ENCODE data around the gene UBE2S.

The UBE2S gene

GRCh38 chr19:55362174-55362989, 45.2 kb downstream of the UBE2S start:
- Histone ChIP-seq H3K4me1 (ENCODE audit: control insufficient read depth, insufficient read depth, low read length) (no peaks in the 10 kb centered on the region), H3K36me3 (ENCODE audit: control insufficient read depth in 2 of 2, insufficient read depth in 1 of 2, low read length in 2 of 2) (no peaks in the 10 kb centered on the region), H3K27ac (ENCODE audit: extremely low read depth, low read depth, low read length) (no peak overlapping the region), H3K9me3 (ENCODE audit: control insufficient read depth, insufficient read depth, low read depth, low read length) (no peaks in the 10 kb centered on the region), H3K4me3 (ENCODE audit: low read depth, low read length) (no peak overlapping the region)
- ChIA-PET CTCF (interaction anchor here (0.7 to 1.1 kb wide), 2 partner anchors 12 to 60 kb away, joined by 3 read pairs; no protein-coding TSS in a partner anchor), POLR2A (interaction anchor here (0.6 to 1.6 kb wide), 4 partner anchors 23 to 292 kb away, joined by 3 to 7 read pairs (median 6); partner anchors contain the start of gene KMT5C)
- TF ChIP-seq ZNF155 (tag by site-specific recombination; IDR thresholded peaks at IDR 0.05) (no peak), HOXC10 (CRISPR knock-in tag; IDR thresholded peaks at IDR 0.05) (peak; percentile 13; the same call in 1 of the 2 replicates)

GRCh38 chr19:55360902-55361301, 46.7 kb downstream of the UBE2S start:
- no peak for TF ChIP-seq ZNF404 (tag by site-specific recombination; IDR thresholded peaks at IDR 0.05)
- peak; percentile 35; the same call in 1 of the 2 replicates for TF ChIP-seq EGR2 (tag by site-specific recombination; IDR thresholded peaks at IDR 0.05; ENCODE audit: low read depth)
- TF ChIP-seq ZFHX2 (tag by site-specific recombination; conservative IDR thresholded peaks at IDR 0.05) = peak; percentile 24; the same call in 1 of the 2 replicates
- H3K27ac ChIP-seq (ENCODE audit: extremely low read depth, low read depth, low read length) = no peak overlapping the region
- no peak overlapping the region for H3K4me3 ChIP-seq (ENCODE audit: low read depth, low read length)
- no peaks in the 10 kb centered on the region for H3K4me1 ChIP-seq (ENCODE audit: control insufficient read depth, insufficient read depth, low read length)
- CTCF ChIA-PET = no interaction called here
- no peaks in the 10 kb centered on the region for H3K9me3 ChIP-seq (ENCODE audit: control insufficient read depth, insufficient read depth, low read depth, low read length)
- H3K36me3 ChIP-seq (ENCODE audit: control insufficient read depth in 2 of 2, insufficient read depth in 1 of 2, low read length in 2 of 2) = no peaks in the 10 kb centered on the region
- POLR2A ChIA-PET = interaction anchor here (0.6 kb wide), 1 partner anchor 59 kb away, joined by 3 read pairs; no protein-coding TSS in a partner anchor

- no peaks in the 10 kb centered on the region for H3K9me3 ChIP-seq (ENCODE audit: control insufficient read depth, insufficient read depth, low read depth, low read length)
- H3K4me3 ChIP-seq (ENCODE audit: low read depth, low read length) = no peak overlapping the region
- no peak overlapping the region for H3K27ac ChIP-seq (ENCODE audit: extremely low read depth, low read depth, low read length)
- POLR2A ChIA-PET = interaction anchor here (1.1 to 1.4 kb wide), 2 partner anchors 13 to 20 kb away, joined by 4 to 5 read pairs; partner anchors contain the start of gene KMT5C
- H3K36me3 ChIP-seq (ENCODE audit: control insufficient read depth in 2 of 2, insufficient read depth in 1 of 2, low read length in 2 of 2) = no peaks in the 10 kb centered on the region
- CTCF ChIA-PET = interaction anchor here (1.2 kb wide), 1 partner anchor 13 kb away, joined by 3 read pairs; no protein-coding TSS in a partner anchor
- TF ChIP-seq SP2 (tag by site-specific recombination; IDR thresholded peaks at IDR 0.05) (peak; percentile 13; the same call in 1 of the 2 replicates), ZNF223 (tag by site-specific recombination; IDR thresholded peaks at IDR 0.05) (no peak)
- H3K4me1 ChIP-seq (ENCODE audit: control insufficient read depth, insufficient read depth, low read length) = 0 out of 2 replicates have a peak, but pooled peaks cover 1% of the 10 kb centered on the region
These were observed 48.4 kb downstream of the UBE2S start for GRCh38 chr19:55358943-55359908.

- Histone ChIP-seq H3K27ac (ENCODE audit: extremely low read depth, low read depth, low read length) (no peak overlapping the region), H3K9me3 (ENCODE audit: control insufficient read depth, insufficient read depth, low read depth, low read length) (no peaks in the 10 kb centered on the region), H3K36me3 (ENCODE audit: control insufficient read depth in 2 of 2, insufficient read depth in 1 of 2, low read length in 2 of 2) (no peaks in the 10 kb centered on the region), H3K4me3 (ENCODE audit: low read depth, low read length) (no peak overlapping the region), H3K4me1 (ENCODE audit: control insufficient read depth, insufficient read depth, low read length) (peaks cover 5% of the 10 kb centered on the region; the same call in 1 of the 2 replicates)
- POLR2A ChIA-PET = no interaction called here
- CTCF ChIA-PET = interaction anchor here (1.2 kb wide), 1 partner anchor 13 kb away, joined by 3 read pairs; no protein-coding TSS in a partner anchor
- TF ChIP-seq ZNF571 (tag by site-specific recombination; IDR thresholded peaks at IDR 0.05) (no peak), ZBTB20 (tag by site-specific recombination; IDR thresholded peaks at IDR 0.05) (no peak), YY1 (tag by site-specific recombination; IDR thresholded peaks at IDR 0.05) (no peak), ZNF639 (tag by site-specific recombination; IDR thresholded peaks at IDR 0.05) (no peak), ZNF792 (tag by site-specific recombination; IDR thresholded peaks at IDR 0.05) (no peak), ZXDB (tag by site-specific recombination; IDR thresholded peaks at IDR 0.05) (no peak), ZBTB21 (tag by site-specific recombination; IDR thresholded peaks at IDR 0.05) (no peak), YY2 (tag by site-specific recombination; IDR thresholded peaks at IDR 0.05) (no peak), ZNF664 (tag by site-specific recombination; IDR thresholded peaks at IDR 0.05) (no peak), ZNF266 (tag by site-specific recombination; IDR thresholded peaks at IDR 0.05; ENCODE audit: low read depth) (no peak), ZFHX2 (tag by site-specific recombination; conservative IDR thresholded peaks at IDR 0.05) (no peak), ZNF529 (tag by site-specific recombination; IDR thresholded peaks at IDR 0.05; ENCODE audit: insufficient replicate concordance) (no peak), OSR2 (tag by site-specific recombination; IDR thresholded peaks at IDR 0.05) (no peak)
- TF ChIP-seq, protein P1, sequence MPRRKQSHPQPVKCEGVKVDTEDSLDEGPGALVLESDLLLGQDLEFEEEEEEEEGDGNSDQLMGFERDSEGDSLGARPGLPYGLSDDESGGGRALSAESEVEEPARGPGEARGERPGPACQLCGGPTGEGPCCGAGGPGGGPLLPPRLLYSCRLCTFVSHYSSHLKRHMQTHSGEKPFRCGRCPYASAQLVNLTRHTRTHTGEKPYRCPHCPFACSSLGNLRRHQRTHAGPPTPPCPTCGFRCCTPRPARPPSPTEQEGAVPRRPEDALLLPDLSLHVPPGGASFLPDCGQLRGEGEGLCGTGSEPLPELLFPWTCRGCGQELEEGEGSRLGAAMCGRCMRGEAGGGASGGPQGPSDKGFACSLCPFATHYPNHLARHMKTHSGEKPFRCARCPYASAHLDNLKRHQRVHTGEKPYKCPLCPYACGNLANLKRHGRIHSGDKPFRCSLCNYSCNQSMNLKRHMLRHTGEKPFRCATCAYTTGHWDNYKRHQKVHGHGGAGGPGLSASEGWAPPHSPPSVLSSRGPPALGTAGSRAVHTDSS (tag by site-specific recombination; IDR thresholded peaks at IDR 0.05) = no peak
- TF ChIP-seq, protein P2, sequence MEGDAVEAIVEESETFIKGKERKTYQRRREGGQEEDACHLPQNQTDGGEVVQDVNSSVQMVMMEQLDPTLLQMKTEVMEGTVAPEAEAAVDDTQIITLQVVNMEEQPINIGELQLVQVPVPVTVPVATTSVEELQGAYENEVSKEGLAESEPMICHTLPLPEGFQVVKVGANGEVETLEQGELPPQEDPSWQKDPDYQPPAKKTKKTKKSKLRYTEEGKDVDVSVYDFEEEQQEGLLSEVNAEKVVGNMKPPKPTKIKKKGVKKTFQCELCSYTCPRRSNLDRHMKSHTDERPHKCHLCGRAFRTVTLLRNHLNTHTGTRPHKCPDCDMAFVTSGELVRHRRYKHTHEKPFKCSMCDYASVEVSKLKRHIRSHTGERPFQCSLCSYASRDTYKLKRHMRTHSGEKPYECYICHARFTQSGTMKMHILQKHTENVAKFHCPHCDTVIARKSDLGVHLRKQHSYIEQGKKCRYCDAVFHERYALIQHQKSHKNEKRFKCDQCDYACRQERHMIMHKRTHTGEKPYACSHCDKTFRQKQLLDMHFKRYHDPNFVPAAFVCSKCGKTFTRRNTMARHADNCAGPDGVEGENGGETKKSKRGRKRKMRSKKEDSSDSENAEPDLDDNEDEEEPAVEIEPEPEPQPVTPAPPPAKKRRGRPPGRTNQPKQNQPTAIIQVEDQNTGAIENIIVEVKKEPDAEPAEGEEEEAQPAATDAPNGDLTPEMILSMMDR (tag by site-specific recombination; IDR thresholded peaks at IDR 0.05) = no peak
These were observed 49.1 kb downstream of the UBE2S start for GRCh38 chr19:55358493-55358892.

All from HEK293 (cell line).